ENCODE data around the gene CD82. TPM values are rescaled to one million over a fixed set of nuclear protein-coding genes. Genes with fewer than 3 reads are reported as not detected.

Gene CD82
- total RNA-seq, 1 experiment from 2014 or later: 26.1 TPM

GRCh38 chr11:44524346-44524745 lies 41.1 kb upstream of the CD82 start:
- no peak overlapping the region for H3K4me3 ChIP-seq (ENCODE audit: low read depth in 2 of 2, low read length in 2 of 2)
- H3K36me3 ChIP-seq (ENCODE audit: control insufficient read depth, insufficient read depth, low read length): no peaks in the 10 kb centered on the region
- DNase-seq (ENCODE audit: low read depth, low spot score) (no peak), ATAC-seq (no peak)
- H3K27ac ChIP-seq (ENCODE audit: low read length): no peak overlapping the region
- CTCF ChIA-PET: interaction anchor here (0.6 to 0.7 kb wide), 3 partner anchors 10 to 430 kb away, joined by 3 to 5 read pairs (median 5); no protein-coding TSS in a partner anchor
- BruUV-seq (replicated peaks): no TSS peak
- H3K27me3 ChIP-seq (ENCODE audit: control insufficient read depth, insufficient read depth, low read length): no peaks in the 10 kb centered on the region
- TF ChIP-seq SIN3A (IDR thresholded peaks at IDR 0.05; ENCODE audit: borderline replicate concordance, insufficient read depth, low read depth, low read length) (no peak), REST (IDR thresholded peaks at IDR 0.05; ENCODE audit: insufficient read depth in 1 of 2, low read depth in 2 of 2, low read length in 1 of 2) (no peak), CTCF (IDR thresholded peaks at IDR 0.05) (no peak), TCF7L2 (IDR thresholded peaks at IDR 0.05; ENCODE audit: low read depth, low read length) (no peak), POLR2AphosphoS5 (IDR thresholded peaks at IDR 0.05; ENCODE audit: low read depth, low read length) (no peak)
- H3K9me3 ChIP-seq (ENCODE audit: control insufficient read depth, insufficient read depth, low read depth, low read length): no peaks in the 10 kb centered on the region
- no peaks in the 10 kb centered on the region for H3K4me1 ChIP-seq (ENCODE audit: control insufficient read depth, insufficient read depth, low read length)
- intact Hi-C loops (cut with micrococcal nuclease; ENCODE audit: unreplicated experiment): no loop called here
- POLR2A ChIA-PET: interaction anchor here (0.6 kb wide), 1 partner anchor 57 kb away, joined by 4 read pairs; no protein-coding TSS in a partner anchor
- in situ Hi-C loops (cut with HindIII; ENCODE audit: low pct_unique_long_range_greater_than_20kb, low sequenced_read_pairs): no loop called here

- ATAC-seq: no peak
- no peaks in the 10 kb centered on the region for H3K9me3 ChIP-seq (ENCODE audit: control insufficient read depth, insufficient read depth, low read depth, low read length)
- no peaks in the 10 kb centered on the region for H3K36me3 ChIP-seq (ENCODE audit: control insufficient read depth, insufficient read depth, low read length)
- DNase-seq (ENCODE audit: low read depth, low spot score): no peak
- H3K4me3 ChIP-seq (ENCODE audit: low read depth in 2 of 2, low read length in 2 of 2): no peak overlapping the region
- ChIA-PET CTCF (interaction anchor here (0.7 kb wide), 1 partner anchor 11 kb away, joined by 3 read pairs; no protein-coding TSS in a partner anchor), POLR2A (no interaction called here)
- H3K27me3 ChIP-seq (ENCODE audit: control insufficient read depth, insufficient read depth, low read length): no peaks in the 10 kb centered on the region
- intact Hi-C loops (cut with micrococcal nuclease; ENCODE audit: unreplicated experiment): no loop called here
- BruUV-seq (replicated peaks): no TSS peak
- H3K27ac ChIP-seq (ENCODE audit: low read length): no peak overlapping the region
- in situ Hi-C loops (cut with HindIII; ENCODE audit: low pct_unique_long_range_greater_than_20kb, low sequenced_read_pairs): no loop called here
- no peaks in the 10 kb centered on the region for H3K4me1 ChIP-seq (ENCODE audit: control insufficient read depth, insufficient read depth, low read length)
- TF ChIP-seq POLR2AphosphoS5 (IDR thresholded peaks at IDR 0.05; ENCODE audit: low read depth, low read length): no peak
Measured at GRCh38 chr11:44524751-44525201, 40.7 kb upstream of the CD82 start.

GRCh38 chr11:44525473-44526252 lies 39.8 kb upstream of the CD82 start:
- H3K27ac ChIP-seq (ENCODE audit: low read length): no peak overlapping the region
- no peak for DNase-seq (ENCODE audit: low read depth, low spot score)
- no peak overlapping the region for H3K4me3 ChIP-seq (ENCODE audit: low read depth in 2 of 2, low read length in 2 of 2)
- H3K4me1 ChIP-seq (ENCODE audit: control insufficient read depth, insufficient read depth, low read length): no peaks in the 10 kb centered on the region
- H3K27me3 ChIP-seq (ENCODE audit: control insufficient read depth, insufficient read depth, low read length): no peaks in the 10 kb centered on the region
- TF ChIP-seq REST (IDR thresholded peaks at IDR 0.05; ENCODE audit: insufficient read depth in 1 of 2, low read depth in 2 of 2, low read length in 1 of 2) (no peak), POLR2AphosphoS5 (IDR thresholded peaks at IDR 0.05; ENCODE audit: low read depth, low read length) (no peak), SIN3A (IDR thresholded peaks at IDR 0.05; ENCODE audit: borderline replicate concordance, insufficient read depth, low read depth, low read length) (no peak), TCF7L2 (IDR thresholded peaks at IDR 0.05; ENCODE audit: low read depth, low read length) (no peak), CTCF (IDR thresholded peaks at IDR 0.05) (no peak)
- ATAC-seq: no peak
- no TSS peak for BruUV-seq (replicated peaks)
- ChIA-PET POLR2A (no interaction called here), CTCF (interaction anchor here (0.6 kb wide), 1 partner anchor 195 kb away, joined by 3 read pairs; no protein-coding TSS in a partner anchor)
- no peaks in the 10 kb centered on the region for H3K36me3 ChIP-seq (ENCODE audit: control insufficient read depth, insufficient read depth, low read length)
- no peaks in the 10 kb centered on the region for H3K9me3 ChIP-seq (ENCODE audit: control insufficient read depth, insufficient read depth, low read depth, low read length)
- in situ Hi-C loops (cut with HindIII; ENCODE audit: low pct_unique_long_range_greater_than_20kb, low sequenced_read_pairs): no loop called here
- intact Hi-C loops (cut with micrococcal nuclease; ENCODE audit: unreplicated experiment): no loop called here
